KMS-11 (cell line): Measurements from ENCODE around the gene SAFB2.

Experiments
- H2AFZ ChIP-seq: fragments of 200-600 bp; sonication (generic); 2 replicates; pipeline ENCODE4 v1.6.1; 2016; ENCODE audit warnings: antibody characterized with exemption, mixed run types, low read depth
- H3K27ac ChIP-seq: fragments of 200-600 bp; sonication (generic); 2 replicates; pipeline ENCODE4 v1.6.1; 2016; ENCODE audit warnings: mild to moderate bottlenecking, mixed run types
- H3K27me3 ChIP-seq: fragments of 200-600 bp; sonication (generic); 2 replicates; pipeline ENCODE4 v1.6.1; 2017; ENCODE audit warnings: mild to moderate bottlenecking, low read depth, mixed run types, moderate library complexity; ENCODE audit not compliant: insufficient read depth
- H3K36me3 ChIP-seq: fragments of 200-600 bp; sonication (generic); 2 replicates; pipeline ENCODE4 v1.6.1; 2017; ENCODE audit warnings: mild to moderate bottlenecking, mixed run types; ENCODE audit not compliant: insufficient read depth
- H3K4me1 ChIP-seq: fragments of 200-600 bp; sonication (generic); 2 replicates; pipeline ENCODE4 v1.6.1; 2016; ENCODE audit warnings: mild to moderate bottlenecking, low read depth, mixed run types; ENCODE audit not compliant: poor library complexity, severe bottlenecking
- H3K4me2 ChIP-seq: fragments of 200-600 bp; sonication (generic); 2 replicates; pipeline ENCODE4 v1.7.0; 2016; ENCODE audit warnings: mild to moderate bottlenecking, mixed run types
- H3K4me3 ChIP-seq: fragments of 200-600 bp; sonication (generic); IDR thresholded peaks from 2 replicates; pipeline ENCODE4 v1.6.1; 2017; ENCODE audit warnings: low read depth, low read length, mixed read lengths; ENCODE audit not compliant: insufficient read depth
- H3K79me2 ChIP-seq: fragments of 200-600 bp; sonication (generic); 2 replicates; pipeline ENCODE4 v1.6.1; 2016; ENCODE audit warnings: low read depth, mixed run types; ENCODE audit not compliant: insufficient read depth
- H3K9ac ChIP-seq: fragments of 200-600 bp; sonication (generic); 2 replicates; pipeline ENCODE4 v1.6.1; 2016; ENCODE audit warnings: mild to moderate bottlenecking, mixed run types
- H4K20me1 ChIP-seq: fragments of 200-600 bp; sonication (generic); 2 replicates; pipeline ENCODE4 v1.6.1; 2016; ENCODE audit warnings: mild to moderate bottlenecking, mixed run types; ENCODE audit not compliant: insufficient read depth
- TF ChIP-seq, protein P1 (sequence below): fragments of 200-600 bp; sonication (generic); conservative IDR thresholded peaks from 2 replicates; pipeline ENCODE4 v1.6.1; 2017; ENCODE audit warnings: low read depth, mild to moderate bottlenecking, antibody characterized with exemption, low read length, moderate library complexity, mixed read lengths

SAFB2 gene

DNA sequence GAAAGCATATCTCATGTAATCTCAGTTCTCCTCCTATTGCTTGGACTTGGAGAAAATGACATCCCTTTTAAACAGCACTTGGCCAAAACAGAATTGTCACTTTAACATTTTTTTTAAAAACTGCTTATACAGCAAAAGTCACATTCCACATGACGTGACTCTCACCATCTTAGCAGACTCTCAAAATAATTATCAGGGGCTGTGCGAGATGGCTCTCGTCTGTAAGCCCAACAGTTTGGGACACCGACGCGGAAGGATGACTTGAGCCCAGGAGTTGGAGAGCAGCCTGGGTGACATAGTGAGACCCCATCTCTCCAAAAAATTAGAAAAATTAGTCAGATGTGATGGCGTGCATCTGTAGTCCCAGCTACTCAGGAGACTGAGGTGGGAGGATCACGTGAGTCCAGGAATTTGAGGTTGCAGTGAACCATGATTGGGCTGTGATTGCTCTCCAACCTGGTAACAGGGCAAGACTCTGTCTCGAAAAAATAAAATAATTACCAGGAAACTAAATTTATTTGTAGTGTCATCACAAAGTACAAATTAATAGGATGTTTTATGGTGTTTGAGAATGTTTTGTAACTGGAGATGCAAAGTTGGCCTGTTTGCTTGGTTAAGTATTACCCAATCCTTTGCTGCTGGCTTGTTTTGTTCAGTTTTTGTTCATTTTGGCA lies 9.1 kb upstream of the SAFB2 start:
- H2AFZ ChIP-seq, result no peak overlapping the region
- H3K4me3 ChIP-seq, result no peak overlapping the region
- peaks cover 76% of the 10 kb centered on the region for H4K20me1 ChIP-seq
- peaks cover 7% of the 10 kb centered on the region; the same call in 1 of the 2 replicates for H3K36me3 ChIP-seq
- H3K27ac ChIP-seq, result no peak overlapping the region
- no peak overlapping the region for H3K9ac ChIP-seq
- peaks cover 45% of the 10 kb centered on the region for H3K4me1 ChIP-seq
- no peaks in the 10 kb centered on the region for H3K27me3 ChIP-seq
- no peak overlapping the region for H3K4me2 ChIP-seq
- peaks cover 93% of the 10 kb centered on the region for H3K79me2 ChIP-seq
- TF ChIP-seq, protein P1, sequence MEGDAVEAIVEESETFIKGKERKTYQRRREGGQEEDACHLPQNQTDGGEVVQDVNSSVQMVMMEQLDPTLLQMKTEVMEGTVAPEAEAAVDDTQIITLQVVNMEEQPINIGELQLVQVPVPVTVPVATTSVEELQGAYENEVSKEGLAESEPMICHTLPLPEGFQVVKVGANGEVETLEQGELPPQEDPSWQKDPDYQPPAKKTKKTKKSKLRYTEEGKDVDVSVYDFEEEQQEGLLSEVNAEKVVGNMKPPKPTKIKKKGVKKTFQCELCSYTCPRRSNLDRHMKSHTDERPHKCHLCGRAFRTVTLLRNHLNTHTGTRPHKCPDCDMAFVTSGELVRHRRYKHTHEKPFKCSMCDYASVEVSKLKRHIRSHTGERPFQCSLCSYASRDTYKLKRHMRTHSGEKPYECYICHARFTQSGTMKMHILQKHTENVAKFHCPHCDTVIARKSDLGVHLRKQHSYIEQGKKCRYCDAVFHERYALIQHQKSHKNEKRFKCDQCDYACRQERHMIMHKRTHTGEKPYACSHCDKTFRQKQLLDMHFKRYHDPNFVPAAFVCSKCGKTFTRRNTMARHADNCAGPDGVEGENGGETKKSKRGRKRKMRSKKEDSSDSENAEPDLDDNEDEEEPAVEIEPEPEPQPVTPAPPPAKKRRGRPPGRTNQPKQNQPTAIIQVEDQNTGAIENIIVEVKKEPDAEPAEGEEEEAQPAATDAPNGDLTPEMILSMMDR, result no peak

DNA sequence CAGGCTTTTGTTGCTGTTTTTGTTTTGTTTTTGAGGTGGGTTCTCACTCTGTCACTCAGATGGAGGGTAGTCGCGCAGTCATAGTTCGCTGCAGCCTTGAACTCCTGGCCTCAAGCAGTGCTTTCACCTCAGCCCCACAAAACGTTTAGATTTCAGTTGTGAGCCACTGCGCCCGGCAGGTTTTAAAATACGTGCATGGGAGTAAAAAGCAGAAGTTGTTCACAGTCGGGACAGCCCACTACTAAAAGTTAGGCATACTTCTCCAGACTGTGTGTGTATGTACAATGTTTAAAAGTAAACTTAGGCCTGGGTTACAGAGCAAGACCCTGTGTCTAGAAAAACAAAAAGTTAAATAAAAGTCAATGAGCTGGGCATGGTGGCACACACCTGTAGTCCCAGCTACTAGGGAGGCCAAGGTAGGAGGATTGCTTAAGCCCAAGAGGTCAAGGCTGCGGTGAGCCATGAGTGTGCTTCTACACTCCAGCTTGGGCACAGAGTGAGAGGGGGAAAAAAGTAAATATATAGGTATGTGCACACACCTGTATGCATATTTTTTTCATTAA lies 6.4 kb upstream of the SAFB2 start:
- Histone ChIP-seq H3K4me2 (peak overlapping the region; percentile 27; the same call in 1 of the 2 replicates), H3K4me1 (peaks cover 65% of the 10 kb centered on the region)

GRCh38 chr19:5628461-5628860 lies 5.9 kb upstream of the SAFB2 start:
- peaks cover 86% of the 10 kb centered on the region for H4K20me1 ChIP-seq
- no peak overlapping the region for H3K4me3 ChIP-seq
- peaks cover 95% of the 10 kb centered on the region for H3K79me2 ChIP-seq
- H3K9ac ChIP-seq, result no peak overlapping the region
- no peaks in the 10 kb centered on the region for H3K27me3 ChIP-seq
- H3K36me3 ChIP-seq, result peaks cover 17% of the 10 kb centered on the region; the same call in 1 of the 2 replicates
- TF ChIP-seq, protein P1, result no peak
- H3K27ac ChIP-seq, result peak overlapping the region; percentile 19; the same call in 1 of the 2 replicates
- peaks cover 65% of the 10 kb centered on the region for H3K4me1 ChIP-seq
- H3K4me2 ChIP-seq, result peak overlapping the region; percentile 27; the same call in 1 of the 2 replicates
- no peak overlapping the region for H2AFZ ChIP-seq

More for the DNA sequence above, 6.4 kb upstream of the SAFB2 start:
- H2AFZ ChIP-seq, result no peak overlapping the region
- TF ChIP-seq, protein P1, result no peak
- no peaks in the 10 kb centered on the region for H3K27me3 ChIP-seq
- peaks cover 88% of the 10 kb centered on the region for H4K20me1 ChIP-seq
- peaks cover 17% of the 10 kb centered on the region; the same call in 1 of the 2 replicates for H3K36me3 ChIP-seq
- peaks cover 95% of the 10 kb centered on the region for H3K79me2 ChIP-seq
- H3K9ac ChIP-seq, result no peak overlapping the region
- no peak overlapping the region for H3K4me3 ChIP-seq
- H3K27ac ChIP-seq, result peak overlapping the region; percentile 19; the same call in 1 of the 2 replicates

DNA sequence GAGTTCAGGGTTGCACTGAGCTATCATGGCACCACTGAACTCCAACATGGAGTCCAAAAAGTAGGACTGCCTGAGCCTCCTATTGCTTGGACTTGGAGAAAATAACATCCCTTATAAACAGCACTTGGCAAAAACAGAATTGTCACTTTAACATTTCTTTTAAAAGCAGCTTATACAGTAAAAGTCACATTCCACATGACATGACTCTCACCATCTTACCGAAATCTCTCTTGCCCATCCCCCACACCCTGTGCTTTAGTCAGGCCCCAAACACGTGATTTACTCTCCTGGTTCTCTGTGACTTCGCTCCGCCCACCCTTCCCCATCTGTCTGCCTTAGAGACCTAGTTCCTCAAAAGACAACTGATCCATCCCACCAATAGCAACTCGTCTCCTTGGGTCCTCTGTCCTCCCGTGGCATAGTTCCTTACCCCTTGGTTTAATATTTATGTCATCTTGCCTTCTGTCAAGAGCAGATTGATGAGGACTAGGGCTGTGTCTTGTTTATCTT lies 4.9 kb upstream of the SAFB2 start:
- no peak overlapping the region for H3K4me3 ChIP-seq
- peaks cover 17% of the 10 kb centered on the region; the same call in 1 of the 2 replicates for H3K36me3 ChIP-seq
- H3K4me2 ChIP-seq, result no peak overlapping the region; the same call in 1 of the 2 replicates

More for the DNA sequence above, 4.9 kb upstream of the SAFB2 start:
- peaks cover 61% of the 10 kb centered on the region for H3K4me1 ChIP-seq
- H2AFZ ChIP-seq, result no peak overlapping the region
- H3K79me2 ChIP-seq, result peaks cover 89% of the 10 kb centered on the region
- peaks cover 77% of the 10 kb centered on the region for H4K20me1 ChIP-seq
- no peak overlapping the region for H3K9ac ChIP-seq
- H3K27me3 ChIP-seq, result no peaks in the 10 kb centered on the region
- TF ChIP-seq, protein P1, result no peak
- no peak overlapping the region for H3K27ac ChIP-seq
